K562 treated with DMSO at 1 percent for 4 hours (cell line): ENCODE measurements around the gene STK40. TPM values are rescaled to one million over a fixed set of nuclear protein-coding genes. Genes with fewer than 3 reads are reported as not detected.

Experiments used
- total RNA-seq: library from RNA; unstranded; fragments of 300-600 nt; gene quantifications from 2 replicates; pipeline ENCODE4 v1.2.3, GENCODE V29; 2022; ENCODE audit not compliant: insufficient read depth

The STK40 gene
- 153 and 169 TPM in 2 replicates for total RNA-seq

GRCh38 chr1:36385410-36386264 is at the start of gene STK40:
TSS of gene STK40 (minus strand) at chr1:36385924. CDS start at chr1:36361332, 24,592 bp downstream.

GRCh38 chr1:36397378-36398230 is 11.9 kb upstream of the STK40 start, which contains the start of gene LSM10:
TSS of gene LSM10 (minus strand) at chr1:36397908. CDS start at chr1:36394129, 3,779 bp downstream.

GRCh38 chr1:36323636-36324352 is 61.9 kb downstream of the STK40 start, which contains the start of gene EVA1B:
TSS of gene EVA1B (minus strand) at chr1:36323645. CDS start at chr1:36323037, 608 bp downstream.

GRCh38 chr1:36306210-36306901 is 79.4 kb downstream of the STK40 start, which contains the start of gene SH3D21:
TSS of gene SH3D21 (plus strand) at chr1:36306368. CDS start at chr1:36306421, 53 bp downstream.

Other genes with a start within 250 kb of the STK40 start
- gene TRAPPC3, start 236.4 kb downstream of the STK40 start, total RNA-seq, result 119 and 134 TPM in 2 replicates
- gene MAP7D1, start 229.8 kb downstream of the STK40 start, total RNA-seq, result 81.8 and 90.8 TPM in 2 replicates
- 37.4 and 51.1 TPM in 2 replicates for gene THRAP3, start 161.5 kb downstream of the STK40 start, total RNA-seq
- gene SH3D21, start 79.6 kb downstream of the STK40 start, total RNA-seq, result 0.53 and 1.2 TPM in 2 replicates
- 69.7 and 70.0 TPM in 2 replicates for gene EVA1B, start 62.3 kb downstream of the STK40 start, total RNA-seq
- 142 and 147 TPM in 2 replicates for gene LSM10, start 12.0 kb upstream of the STK40 start, total RNA-seq
- gene OSCP1, start 64.5 kb upstream of the STK40 start, total RNA-seq, result not detected in 2 replicates
- 136 TPM in 2 replicates for gene MRPS15, start 78.5 kb upstream of the STK40 start, total RNA-seq
- 7.9 and 13.3 TPM in 2 replicates for gene CSF3R, start 97.0 kb upstream of the STK40 start, total RNA-seq